HCT116 (cell line): ENCODE measurements around the gene MAMSTR. TPM values are rescaled to one million over a fixed set of nuclear protein-coding genes. Genes with fewer than 3 reads are reported as not detected.

Source experiments
- ATAC-seq: fragments of 200-7000 bp; cut with Tn5 transposase; 2 replicates; pipeline ENCODE4 v1.9.1; 2020; ENCODE audit warnings: mild to moderate bottlenecking, moderate library complexity
- BruUV-seq: library from RNA; stranded (reverse); fragments of 400-500 nt; replicated peaks from 2 replicates; lab custom pipeline; 2021; lab: Mats Ljungman, UMichigan
- CTCF ChIA-PET: fragments of 300-600 bp; sonication (Branson Sonifier 250); formaldehyde crosslinking; loops from one replicate; lab custom pipeline; 2021; ENCODE audit warnings: antibody characterized with exemption; lab: Charles Lee
- POLR2A ChIA-PET: fragments of 300-600, 350-600 bp; sonication (Branson Sonifier 250); formaldehyde crosslinking; loops from one replicate; lab custom pipeline; 2021; ENCODE audit warnings: antibody characterized with exemption; lab: Charles Lee
- RAD21 ChIA-PET, 2 experiments: fragments of 300-600 bp; sonication (Branson Sonifier 250); formaldehyde crosslinking; loops; one replicate each; lab custom pipeline; 2023; ENCODE audit warnings: low total read pairs in 2 of 2; ENCODE audit not compliant: uncharacterized antibody in 2 of 2, unreplicated experiment in 2 of 2, low non-redundant PET in 1 of 2; lab: Charles Lee
- DNase-seq: peaks from one replicate; pipeline ENCODE4 v3.0.0-alpha.2; 2010; ENCODE audit warnings: low read depth, low spot score
- H2AFZ ChIP-seq: fragments of 200-600 bp; shearing (Covaris generic), sonication (generic); 2 replicates; pipeline ENCODE4 v1.6.1; 2017; ENCODE audit warnings: low read depth, mixed run types, mixed read lengths, antibody characterized with exemption, low read length; ENCODE audit not compliant: poor library complexity, severe bottlenecking
- H3K27ac ChIP-seq: 2 replicates; pipeline ENCODE4 v1.5.1; 2012; ENCODE audit warnings: low read depth, low read length
- H3K27me3 ChIP-seq: fragments of 200-600 bp; sonication (generic); 2 replicates; pipeline ENCODE4 v1.6.1; 2016; ENCODE audit warnings: mixed run types, low read length, mixed read lengths; ENCODE audit not compliant: insufficient read depth
- H3K36me3 ChIP-seq, 2 experiments: fragments of 200-500 bp in 1 of 2; fragments of 200-600 bp in 1 of 2; sonication (Bioruptor generic) in 1 of 2; sonication (generic) in 1 of 2; 2 replicates each; pipeline versions ENCODE4 v1.5.1 to v1.6.1; 2014 to 2016; ENCODE audit warnings: low read length in 2 of 2, inconsistent platforms in 1 of 2, mixed read lengths in 1 of 2, mixed run types in 1 of 2; ENCODE audit not compliant: insufficient read depth in 2 of 2, control insufficient read depth in 1 of 2
- H3K4me1 ChIP-seq, 2 experiments: fragments of 200-600 bp in 1 of 2; sonication (generic) in 1 of 2; 2 replicates each; pipeline versions ENCODE4 v1.5.1 to v1.6.1; 2012 to 2017; ENCODE audit warnings: low read length in 2 of 2, inconsistent platforms in 1 of 2, mild to moderate bottlenecking in 1 of 2, mixed read lengths in 1 of 2, mixed run types in 1 of 2, moderate library complexity in 1 of 2; ENCODE audit not compliant: insufficient read depth in 2 of 2, control insufficient read depth in 1 of 2
- H3K4me2 ChIP-seq: fragments of 200-600 bp; sonication (generic); 2 replicates; pipeline ENCODE4 v1.6.1; 2017; ENCODE audit warnings: mixed run types, low read length, mixed read lengths
- H3K4me3 ChIP-seq, 2 experiments: fragments of 200-600 bp in 1 of 2; sonication (generic) in 1 of 2; replicated peaks in 1 of 2; 2 replicates each; pipeline ENCODE4 v1.5.1; 2011 to 2016; ENCODE audit warnings: low read length in 2 of 2, control low read depth in 1 of 2, low read depth in 1 of 2, mild to moderate bottlenecking in 1 of 2, mixed read lengths in 1 of 2, mixed run types in 1 of 2
- H3K79me2 ChIP-seq: fragments of 200-600 bp; sonication (generic); 2 replicates; pipeline ENCODE4 v1.6.1; 2017; ENCODE audit warnings: mild to moderate bottlenecking, mixed run types, low read length, moderate library complexity, mixed read lengths; ENCODE audit not compliant: insufficient read depth
- H3K9ac ChIP-seq: fragments of 200-600 bp; sonication (generic); 2 replicates; pipeline ENCODE4 v1.6.1; 2016; ENCODE audit warnings: low read length, mixed read lengths
- H3K9me2 ChIP-seq: fragments of 200-600 bp; sonication (generic), shearing (Covaris generic); 2 replicates; pipeline ENCODE4 v1.6.1; 2017; ENCODE audit warnings: mixed run types, mild to moderate bottlenecking, moderate library complexity; ENCODE audit not compliant: insufficient read depth
- H3K9me3 ChIP-seq, 2 experiments: fragments of 200-500 bp in 1 of 2; fragments of 200-600 bp in 1 of 2; sonication (Bioruptor generic) in 1 of 2; sonication (generic) in 1 of 2; 2 replicates each; pipeline ENCODE4 v1.6.1; 2014 to 2017; ENCODE audit warnings: low read length in 2 of 2, mixed read lengths in 2 of 2, inconsistent platforms in 1 of 2, low read depth in 1 of 2, mild to moderate bottlenecking in 1 of 2, mixed run types in 1 of 2, moderate library complexity in 1 of 2; ENCODE audit not compliant: control insufficient read depth in 1 of 2, insufficient read depth in 1 of 2
- H4K20me1 ChIP-seq: fragments of 200-600 bp; sonication (generic), shearing (Covaris generic); 2 replicates; pipeline ENCODE4 v1.6.1; 2017; ENCODE audit warnings: mixed run types, mild to moderate bottlenecking, moderate library complexity; ENCODE audit not compliant: insufficient read depth
- ATF3 ChIP-seq: IDR thresholded peaks from 2 replicates; pipeline ENCODE4 v1.6.1; 2012
- CTCF ChIP-seq, 3 experiments: fragments of 200-600 bp in 1 of 3; sonication (generic) in 1 of 3; IDR thresholded peaks in 2 of 3; conservative IDR thresholded peaks in 1 of 3; 2 replicates each; pipeline ENCODE4 v1.5.1; 2012 to 2017; ENCODE audit warnings: low read depth in 2 of 3, low read length in 2 of 3, antibody characterized with exemption in 1 of 3, borderline replicate concordance in 1 of 3, control low read depth in 1 of 3, mild to moderate bottlenecking in 1 of 3, mixed read lengths in 1 of 3, mixed run types in 1 of 3, moderate library complexity in 1 of 3; ENCODE audit not compliant: insufficient read depth in 1 of 3
- EGR1 ChIP-seq: IDR thresholded peaks from 2 replicates; pipeline ENCODE4 v1.6.1; 2012; ENCODE audit warnings: low read depth
- ELF1 ChIP-seq: IDR thresholded peaks from 2 replicates; pipeline ENCODE4 v1.6.1; 2012; ENCODE audit warnings: low read depth, borderline replicate concordance
- EZH2 ChIP-seq: fragments of 200-600 bp; sonication (generic); IDR thresholded peaks from 2 replicates; pipeline ENCODE4 v1.6.1; 2017; ENCODE audit warnings: antibody characterized with exemption, mixed run types
- EZH2phosphoT487 ChIP-seq: fragments of 200-600 bp; IDR thresholded peaks from 2 replicates; pipeline ENCODE4 v1.6.1; 2018; ENCODE audit warnings: antibody characterized with exemption, borderline replicate concordance
- FOSL1 ChIP-seq: IDR thresholded peaks from 2 replicates; pipeline ENCODE4 v1.6.1; 2012; ENCODE audit warnings: low read depth
- JUND ChIP-seq: IDR thresholded peaks from 2 replicates; pipeline ENCODE4 v1.6.1; 2012
- POLR2A ChIP-seq: IDR thresholded peaks from 2 replicates; pipeline ENCODE4 v1.7.0; 2011; ENCODE audit warnings: borderline replicate concordance; ENCODE audit not compliant: insufficient read depth, insufficient read length; ENCODE audit errors: extremely low read depth
- POLR2AphosphoS5 ChIP-seq: IDR thresholded peaks from 2 replicates; pipeline ENCODE4 v1.6.1; 2011; ENCODE audit warnings: mild to moderate bottlenecking, low read depth, low read length, moderate library complexity
- RAD21 ChIP-seq: IDR thresholded peaks from 2 replicates; pipeline ENCODE4 v1.6.1; 2012; ENCODE audit warnings: low read depth, mild to moderate bottlenecking
- REST ChIP-seq: IDR thresholded peaks from 2 replicates; pipeline ENCODE4 v1.6.1; 2012; ENCODE audit warnings: low read depth
- SP1 ChIP-seq: IDR thresholded peaks from 2 replicates; pipeline ENCODE4 v1.6.1; 2012; ENCODE audit warnings: low read depth
- SRF ChIP-seq: IDR thresholded peaks from 2 replicates; pipeline ENCODE4 v1.6.1; 2012; ENCODE audit warnings: low read depth
- TCF7L2 ChIP-seq: IDR thresholded peaks from 2 replicates; pipeline ENCODE4 v1.7.0; 2011; ENCODE audit warnings: borderline replicate concordance, inconsistent platforms; ENCODE audit not compliant: insufficient read depth, insufficient read length; ENCODE audit errors: extremely low read depth
- YY1 ChIP-seq: IDR thresholded peaks from 2 replicates; pipeline ENCODE4 v1.6.1; 2011; ENCODE audit warnings: low read length, low read depth, moderate library complexity, mild to moderate bottlenecking; ENCODE audit not compliant: insufficient replicate concordance; ENCODE audit errors: extremely low read depth
- ZBTB33 ChIP-seq: IDR thresholded peaks from 2 replicates; pipeline ENCODE4 v1.6.1; 2011; ENCODE audit warnings: mild to moderate bottlenecking, low read length, moderate library complexity; ENCODE audit not compliant: insufficient replicate concordance; ENCODE audit errors: extremely low read depth
- ZNF274 ChIP-seq: fragments of 200-500 bp; sonication (Bioruptor generic); IDR thresholded peaks from 2 replicates; pipeline ENCODE4 v1.6.1; 2014; ENCODE audit warnings: mild to moderate bottlenecking, low read depth, low read length, inconsistent platforms
- intact Hi-C: fragments of 100-400 bp; cut with micrococcal nuclease; formaldehyde crosslinking; loops from 2 replicates; pipeline ENCODE4 v1.10.0; 2022
- total RNA-seq: library from RNA; stranded (reverse); gene quantifications from one replicate; pipeline ENCODE4 v1.2.1, GENCODE V29; 2021; ENCODE audit not compliant: unreplicated experiment

MAMSTR gene
- total RNA-seq, 1 experiment from 2014 or later, result 1.3 TPM

- H3K4me3 ChIP-seq, result no peak overlapping the region
- H4K20me1 ChIP-seq, result no peaks in the 10 kb centered on the region
- ATAC-seq (no peak), DNase-seq (no peak)
- BruUV-seq, result no TSS peak
- H3K4me1 ChIP-seq, result peaks cover 0 to 10% of the 10 kb centered on the region in 2 experiments; a peak in 2 of 4 replicates
- no peaks in the 10 kb centered on the region for H3K36me3 ChIP-seq
- no peaks in the 10 kb centered on the region for H3K79me2 ChIP-seq
- no peak overlapping the region for H3K27ac ChIP-seq
- TF ChIP-seq YY1, result no peak
- TF ChIP-seq POLR2A, result no peak
- TF ChIP-seq JUND, result no peak
- TF ChIP-seq CTCF (IDR thresholded peaks at IDR 0.05 in 2 of 3, conservative IDR thresholded peaks at IDR 0.05 in 1 of 3; ENCODE audit: borderline replicate concordance in 1 of 3, insufficient read depth in 1 of 3, low read depth in 2 of 3, low read length in 2 of 3), result no peak
- TF ChIP-seq ATF3, result no peak
- no peak for TF ChIP-seq EGR1
- no peak for TF ChIP-seq REST
- no peak for TF ChIP-seq ZNF274
- no peak for TF ChIP-seq ZBTB33
- no peak for TF ChIP-seq RAD21
- no peak for TF ChIP-seq FOSL1
- TF ChIP-seq SRF, result no peak
- TF ChIP-seq POLR2AphosphoS5, result no peak
- TF ChIP-seq EZH2, result no peak
- no peak for TF ChIP-seq SP1
- no peak for TF ChIP-seq EZH2phosphoT487
- no peak for TF ChIP-seq ELF1
- TF ChIP-seq TCF7L2, result no peak
- no peaks in the 10 kb centered on the region for H3K27me3 ChIP-seq
- H3K9ac ChIP-seq, result no peak overlapping the region
- H3K9me2 ChIP-seq, result no peaks in the 10 kb centered on the region
- CTCF ChIA-PET, result no interaction called here
- H2AFZ ChIP-seq, result no peak overlapping the region
- RAD21 ChIA-PET, result no interaction called here
- H3K9me3 ChIP-seq, result no peaks in the 10 kb centered on the region
- H3K4me2 ChIP-seq, result no peak overlapping the region
- intact Hi-C loops, result no loop called here
- POLR2A ChIA-PET, result no interaction called here
Measured at GRCh38 chr19:48731452-48731851, 11.9 kb upstream of the MAMSTR start.
